AG09309 (cell line): ENCODE measurements around the gene CTSO.
"Not testable (repeated sequence)": the region's sequence is repeated elsewhere in the genome, so short reads cannot be mapped to it uniquely, and the experiment has no call there.

ENCODE experiments used
- DNase-seq: peaks from one replicate; pipeline ENCODE4 v3.0.0-alpha.2; 2010; ENCODE audit warnings: low read depth
- H3K4me3 ChIP-seq: 2 replicates; pipeline ENCODE4 v1.5.1; 2011; ENCODE audit warnings: mild to moderate bottlenecking, low read depth, low read length, moderate library complexity; ENCODE audit not compliant: control insufficient read depth
- TF ChIP-seq, protein P1 (sequence below): IDR thresholded peaks from 2 replicates; pipeline ENCODE4 v1.5.1; 2011; ENCODE audit warnings: mild to moderate bottlenecking, low read depth, low read length, inconsistent platforms; ENCODE audit not compliant: insufficient read depth, control insufficient read depth; ENCODE audit errors: missing control alignments

CTSO gene

DNA sequence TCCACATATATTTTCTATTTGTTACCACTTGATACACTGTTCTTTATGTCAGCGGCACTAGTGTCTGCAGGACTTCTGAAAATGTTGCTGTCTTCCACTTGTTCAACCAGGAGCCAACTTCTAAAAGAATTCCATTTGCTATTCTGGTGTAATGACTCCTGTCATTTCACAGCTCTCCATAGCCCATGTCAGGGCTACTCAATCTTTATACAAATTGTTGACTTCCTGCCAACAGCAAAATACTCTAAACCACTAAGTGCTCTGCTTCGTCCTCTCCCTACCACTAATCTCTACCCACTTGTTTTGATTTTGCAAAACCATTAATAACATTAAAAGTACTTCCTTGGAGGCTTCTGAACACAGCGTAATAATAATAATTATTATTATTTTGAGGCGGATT lies 7.2 kb downstream of the CTSO start:
- DNase-seq: no peak
- TF ChIP-seq, protein P1, sequence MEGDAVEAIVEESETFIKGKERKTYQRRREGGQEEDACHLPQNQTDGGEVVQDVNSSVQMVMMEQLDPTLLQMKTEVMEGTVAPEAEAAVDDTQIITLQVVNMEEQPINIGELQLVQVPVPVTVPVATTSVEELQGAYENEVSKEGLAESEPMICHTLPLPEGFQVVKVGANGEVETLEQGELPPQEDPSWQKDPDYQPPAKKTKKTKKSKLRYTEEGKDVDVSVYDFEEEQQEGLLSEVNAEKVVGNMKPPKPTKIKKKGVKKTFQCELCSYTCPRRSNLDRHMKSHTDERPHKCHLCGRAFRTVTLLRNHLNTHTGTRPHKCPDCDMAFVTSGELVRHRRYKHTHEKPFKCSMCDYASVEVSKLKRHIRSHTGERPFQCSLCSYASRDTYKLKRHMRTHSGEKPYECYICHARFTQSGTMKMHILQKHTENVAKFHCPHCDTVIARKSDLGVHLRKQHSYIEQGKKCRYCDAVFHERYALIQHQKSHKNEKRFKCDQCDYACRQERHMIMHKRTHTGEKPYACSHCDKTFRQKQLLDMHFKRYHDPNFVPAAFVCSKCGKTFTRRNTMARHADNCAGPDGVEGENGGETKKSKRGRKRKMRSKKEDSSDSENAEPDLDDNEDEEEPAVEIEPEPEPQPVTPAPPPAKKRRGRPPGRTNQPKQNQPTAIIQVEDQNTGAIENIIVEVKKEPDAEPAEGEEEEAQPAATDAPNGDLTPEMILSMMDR: no peak
- H3K4me3 ChIP-seq: no peak overlapping the region

DNA sequence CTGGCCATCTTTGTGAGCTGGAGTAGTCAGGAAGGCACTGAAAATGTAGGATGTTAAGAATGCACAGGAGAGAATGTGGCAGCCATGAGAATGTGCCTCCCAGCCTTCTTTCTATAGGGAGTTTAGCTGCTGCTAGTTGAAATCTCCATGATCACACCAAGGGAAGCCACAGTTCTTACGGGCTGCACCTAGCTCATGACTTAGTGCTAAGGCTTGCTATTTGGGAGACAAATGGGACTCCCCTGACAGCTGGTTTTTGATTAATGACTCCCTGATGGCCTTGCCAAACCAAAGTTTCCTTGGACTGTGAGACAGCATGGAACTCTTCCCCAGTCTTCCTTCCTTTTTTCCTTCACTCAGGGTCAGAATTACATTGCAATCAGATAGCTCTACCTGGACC lies 9.2 kb downstream of the CTSO start:
- TF ChIP-seq, protein P1: no peak
- DNase-seq: no peak
- H3K4me3 ChIP-seq: no peak overlapping the region

DNA sequence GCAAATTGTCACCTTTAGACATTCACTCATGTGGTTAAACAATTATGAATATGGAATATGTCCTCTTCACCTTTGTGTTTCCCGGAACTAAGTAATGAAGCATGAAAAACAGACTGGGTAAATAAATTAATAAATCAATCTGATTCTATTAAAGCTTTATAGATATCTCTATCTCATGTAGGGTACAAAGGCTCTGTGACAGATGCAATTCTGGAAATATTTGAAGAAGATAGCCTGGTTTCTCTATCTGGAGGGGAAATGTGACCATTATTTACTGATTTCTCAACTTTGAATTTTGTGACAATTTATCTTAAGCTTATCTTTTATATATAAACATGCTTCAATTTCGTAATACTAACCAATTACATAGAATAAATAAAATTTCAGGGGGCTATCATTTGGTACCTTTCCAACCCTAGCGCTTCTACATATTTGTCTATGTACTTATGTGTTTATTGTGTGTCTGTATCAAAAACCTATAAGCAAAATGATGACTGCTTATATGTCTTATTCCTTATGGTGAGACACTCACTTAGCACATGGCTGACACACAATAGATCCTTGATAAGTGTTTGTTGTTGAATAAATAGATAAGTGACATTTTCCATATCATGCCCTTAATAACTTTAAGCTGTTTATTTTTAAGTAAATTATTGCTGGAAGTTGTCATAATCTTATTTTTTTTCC lies 9.9 kb downstream of the CTSO start:
- DNase-seq: no peak
- H3K4me3 ChIP-seq: no peak overlapping the region
- TF ChIP-seq, protein P1: no peak

DNA sequence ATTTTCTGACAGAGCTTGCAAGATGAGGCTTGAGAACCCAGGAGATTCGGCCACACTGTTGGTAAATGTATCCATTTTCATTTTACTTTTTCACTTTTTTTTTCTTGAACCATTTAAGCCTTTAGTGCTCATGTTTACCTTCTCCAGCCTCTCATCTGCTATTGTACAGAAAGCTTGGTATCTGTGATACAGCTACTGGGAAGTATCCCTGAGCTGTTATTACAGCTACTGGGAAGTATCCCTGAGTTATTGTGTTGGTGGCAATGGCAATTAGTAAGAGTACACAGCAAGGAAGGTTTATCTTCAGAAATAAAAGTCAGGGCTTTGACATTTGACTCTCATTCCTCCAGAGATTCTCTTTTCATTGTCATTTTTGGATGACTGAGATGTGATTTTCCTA lies 11.8 kb downstream of the CTSO start:
- DNase-seq: no peak
- TF ChIP-seq, protein P1: no peak
- H3K4me3 ChIP-seq: no peak overlapping the region

DNA sequence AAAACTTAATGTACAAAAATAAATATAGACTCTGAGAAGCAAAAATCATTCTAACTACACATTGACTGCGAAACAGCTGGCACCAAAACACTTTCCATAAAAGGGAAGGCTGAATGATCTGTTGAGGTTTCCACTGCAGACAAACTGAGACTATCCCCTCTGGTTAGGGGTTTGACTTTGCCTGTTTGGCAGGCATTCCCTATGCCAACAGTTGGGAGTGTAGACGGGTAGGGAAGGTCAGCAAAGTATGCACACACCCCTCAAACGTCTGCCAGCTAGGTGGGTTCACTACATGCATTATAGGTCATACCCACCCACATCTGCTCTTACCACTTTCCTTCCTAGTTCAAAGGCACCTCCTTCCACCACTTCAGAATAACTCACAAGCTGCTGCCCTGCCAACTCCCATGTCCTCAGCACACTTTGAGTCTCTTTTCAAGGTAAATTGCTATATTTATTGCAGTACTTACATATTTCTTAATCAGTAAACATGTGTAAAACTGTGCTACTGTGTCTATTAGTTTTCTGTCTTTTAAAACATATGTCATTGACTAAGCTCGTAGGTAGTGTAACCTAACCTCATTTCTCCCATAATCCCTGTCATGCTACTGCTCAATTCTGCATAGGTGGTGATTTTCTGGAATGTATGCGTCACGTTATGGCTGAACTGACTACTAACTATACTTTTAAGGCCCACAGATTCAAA lies 12.4 kb downstream of the CTSO start:
- H3K4me3 ChIP-seq: no peak overlapping the region
- TF ChIP-seq, protein P1: no peak

DNA sequence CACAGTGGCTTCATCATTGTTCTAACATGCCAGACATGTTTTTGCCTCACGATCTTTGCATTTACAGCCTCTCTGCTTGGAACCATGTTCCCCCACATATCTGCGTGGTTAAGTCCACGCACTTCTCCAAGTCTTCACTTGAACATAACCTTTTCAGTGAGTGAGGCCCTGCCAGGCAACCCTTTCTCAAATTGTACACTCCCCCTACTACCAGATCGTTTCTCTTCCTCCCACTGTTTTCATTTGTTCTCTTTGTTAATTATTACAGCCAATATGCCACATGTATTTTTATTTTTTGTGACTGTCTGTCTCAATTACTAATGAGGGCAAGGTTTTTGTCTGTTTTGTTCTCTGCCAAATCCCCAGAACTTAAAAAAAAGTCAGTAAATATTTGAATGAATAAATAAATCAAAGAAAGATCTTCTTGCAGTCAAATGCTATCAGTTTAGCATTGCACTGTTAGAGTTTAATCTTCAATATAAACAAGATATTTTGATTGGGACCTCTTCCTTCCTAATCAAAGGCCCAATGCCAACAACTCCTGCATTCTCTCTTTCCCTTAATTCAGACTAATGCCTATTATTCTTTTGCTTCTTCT lies 18.2 kb downstream of the CTSO start:
- H3K4me3 ChIP-seq: no peak overlapping the region
- no peak for DNase-seq
- TF ChIP-seq, protein P1: no peak

More for the DNA sequence above, 12.4 kb downstream of the CTSO start:
- DNase-seq: no peak

DNA sequence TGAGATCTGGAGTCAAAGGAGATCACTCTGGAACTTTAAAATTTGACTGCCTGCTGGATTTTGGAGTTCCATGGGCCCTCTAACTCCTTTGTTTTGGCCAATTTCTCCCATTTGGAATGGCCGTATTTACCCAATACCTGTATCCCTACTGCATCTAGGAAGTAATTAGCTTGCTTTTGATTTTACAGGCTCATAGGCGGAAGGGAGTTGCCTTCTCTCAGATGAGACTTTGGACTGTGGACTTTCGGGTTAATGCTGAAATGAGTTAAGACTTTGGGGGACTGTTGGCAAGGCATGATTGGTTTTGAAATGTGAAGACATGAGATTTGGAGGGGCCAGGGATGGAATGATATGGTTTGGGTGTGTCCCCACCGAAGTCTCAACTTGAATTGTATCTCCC lies 19.0 kb downstream of the CTSO start:
- not testable (repeated sequence) for DNase-seq, H3K4me3 ChIP-seq
